IPS-15b (cell line): Measurements from ENCODE around the gene FAM118B.

Experiments used
- H3K27me3 ChIP-seq: one replicate; pipeline ENCODE4 v1.6.1; 2013; ENCODE audit warnings: low read length; ENCODE audit not compliant: control insufficient read depth, insufficient read depth
- H3K36me3 ChIP-seq: one replicate; pipeline ENCODE4 v1.6.1; 2013; ENCODE audit warnings: low read length; ENCODE audit not compliant: control insufficient read depth, insufficient read depth
- H3K4me1 ChIP-seq: one replicate; pipeline ENCODE4 v1.6.1; 2013; ENCODE audit warnings: mild to moderate bottlenecking, low read length; ENCODE audit not compliant: control insufficient read depth, insufficient read depth
- H3K4me3 ChIP-seq: one replicate; pipeline ENCODE4 v1.5.1; 2013; ENCODE audit warnings: low read depth, low read length
- H3K9ac ChIP-seq: one replicate; pipeline ENCODE4 v1.6.1; 2013; ENCODE audit warnings: low read depth, mild to moderate bottlenecking, low read length
- H3K9me3 ChIP-seq: one replicate; pipeline ENCODE4 v1.6.1; 2013; ENCODE audit warnings: mild to moderate bottlenecking, low read length; ENCODE audit not compliant: control insufficient read depth, insufficient read depth

Gene FAM118B

GRCh38 chr11:126263489-126263888 is 51.9 kb downstream of the FAM118B start:
- H3K9ac ChIP-seq: no peak overlapping the region
- no peak overlapping the region for H3K4me3 ChIP-seq
- H3K27me3 ChIP-seq: no peaks in the 10 kb centered on the region
- H3K36me3 ChIP-seq: peaks cover 52% of the 10 kb centered on the region
- H3K9me3 ChIP-seq: no peaks in the 10 kb centered on the region
- H3K4me1 ChIP-seq: peaks cover 4% of the 10 kb centered on the region

GRCh38 chr11:126265811-126266210 is 54.2 kb downstream of the FAM118B start:
- no peak overlapping the region for H3K4me3 ChIP-seq
- H3K4me1 ChIP-seq: peaks cover 6% of the 10 kb centered on the region
- H3K27me3 ChIP-seq: no peaks in the 10 kb centered on the region
- no peak overlapping the region for H3K9ac ChIP-seq
- peaks cover 51% of the 10 kb centered on the region for H3K36me3 ChIP-seq
- H3K9me3 ChIP-seq: no peaks in the 10 kb centered on the region

- peaks cover 41% of the 10 kb centered on the region for H3K36me3 ChIP-seq
- H3K9me3 ChIP-seq: no peaks in the 10 kb centered on the region
- peak overlapping the region; percentile 99 for H3K9ac ChIP-seq
- H3K4me3 ChIP-seq: peak overlapping the region; percentile 95
- H3K27me3 ChIP-seq: no peaks in the 10 kb centered on the region
- H3K4me1 ChIP-seq: peaks cover 6% of the 10 kb centered on the region
Observed at GRCh38 chr11:126267650-126268049, 56.1 kb downstream of the FAM118B start.

GRCh38 chr11:126268361-126268707 is 56.8 kb downstream of the FAM118B start:
- Histone ChIP-seq H3K27me3 (no peaks in the 10 kb centered on the region), H3K9ac (peak overlapping the region; percentile 99), H3K36me3 (peaks cover 41% of the 10 kb centered on the region), H3K9me3 (no peaks in the 10 kb centered on the region), H3K4me3 (peak overlapping the region; percentile 95), H3K4me1 (peaks cover 6% of the 10 kb centered on the region)

GRCh38 chr11:126268708-126269579 is 57.4 kb downstream of the FAM118B start, which contains the start of the genes FOXRED1 and SRPRA:
Gene FOXRED1, plus strand, starts transcription at chr11:126269154. Its CDS starts 53 bp downstream, at chr11:126269207.
Gene SRPRA, minus strand, starts transcription at chr11:126268895. Its CDS starts 91 bp downstream, at chr11:126268804.
- Histone ChIP-seq H3K4me1 (peaks cover 6% of the 10 kb centered on the region), H3K9ac (peak within 1 kb of the TSS; percentile 99), H3K4me3 (peak within 1 kb of the TSS; percentile 100), H3K27me3 (no peaks in the 10 kb centered on the region), H3K9me3 (no peaks in the 10 kb centered on the region), H3K36me3 (peaks cover 38% of the 10 kb centered on the region)

- no peaks in the 10 kb centered on the region for H3K9me3 ChIP-seq
Observed at GRCh38 chr11:126277322-126277721, 65.7 kb downstream of the FAM118B start.

GRCh38 chr11:126277780-126278179 is 66.2 kb downstream of the FAM118B start:
- Histone ChIP-seq H3K9ac (no peak overlapping the region), H3K4me1 (peaks cover 3% of the 10 kb centered on the region), H3K36me3 (peaks cover 34% of the 10 kb centered on the region)

More at GRCh38 chr11:126277322-126277721, 65.7 kb downstream of the FAM118B start:
- no peak overlapping the region for H3K4me3 ChIP-seq
- no peak overlapping the region for H3K9ac ChIP-seq
- peaks cover 35% of the 10 kb centered on the region for H3K36me3 ChIP-seq
- H3K27me3 ChIP-seq: peaks cover 12% of the 10 kb centered on the region
- peaks cover 3% of the 10 kb centered on the region for H3K4me1 ChIP-seq

GRCh38 chr11:126279191-126279590 is 67.6 kb downstream of the FAM118B start:
- Histone ChIP-seq H3K27me3 (peaks cover 20% of the 10 kb centered on the region), H3K9me3 (no peaks in the 10 kb centered on the region), H3K4me1 (peaks cover 5% of the 10 kb centered on the region), H3K9ac (no peak overlapping the region), H3K4me3 (no peak overlapping the region), H3K36me3 (peaks cover 25% of the 10 kb centered on the region)

More at GRCh38 chr11:126277780-126278179, 66.2 kb downstream of the FAM118B start:
- Histone ChIP-seq H3K9me3 (no peaks in the 10 kb centered on the region), H3K27me3 (peaks cover 12% of the 10 kb centered on the region), H3K4me3 (no peak overlapping the region)

- no peak overlapping the region for H3K9ac ChIP-seq
- no peak overlapping the region for H3K4me3 ChIP-seq
Observed at GRCh38 chr11:126280595-126280994, 69.0 kb downstream of the FAM118B start.

GRCh38 chr11:126281245-126281644 is 69.7 kb downstream of the FAM118B start:
- Histone ChIP-seq H3K36me3 (peaks cover 9% of the 10 kb centered on the region), H3K9me3 (no peaks in the 10 kb centered on the region), H3K4me1 (peaks cover 5% of the 10 kb centered on the region), H3K9ac (no peak overlapping the region), H3K27me3 (peaks cover 22% of the 10 kb centered on the region), H3K4me3 (no peak overlapping the region)

More at GRCh38 chr11:126280595-126280994, 69.0 kb downstream of the FAM118B start:
- H3K36me3 ChIP-seq: peaks cover 15% of the 10 kb centered on the region
- H3K27me3 ChIP-seq: peaks cover 22% of the 10 kb centered on the region
- H3K4me1 ChIP-seq: peaks cover 5% of the 10 kb centered on the region
- no peaks in the 10 kb centered on the region for H3K9me3 ChIP-seq

- no peak overlapping the region for H3K9ac ChIP-seq
- H3K36me3 ChIP-seq: peaks cover 8% of the 10 kb centered on the region
- H3K27me3 ChIP-seq: peaks cover 22% of the 10 kb centered on the region
- H3K9me3 ChIP-seq: no peaks in the 10 kb centered on the region
- peak overlapping the region; percentile 82 for H3K4me3 ChIP-seq
- H3K4me1 ChIP-seq: peaks cover 5% of the 10 kb centered on the region
Observed at GRCh38 chr11:126281666-126282175, 70.1 kb downstream of the FAM118B start.

- peaks cover 5% of the 10 kb centered on the region for H3K4me1 ChIP-seq
- H3K9ac ChIP-seq: no peak overlapping the region
- H3K27me3 ChIP-seq: peaks cover 22% of the 10 kb centered on the region
- H3K9me3 ChIP-seq: no peaks in the 10 kb centered on the region
- peaks cover 2% of the 10 kb centered on the region for H3K36me3 ChIP-seq
- H3K4me3 ChIP-seq: peak overlapping the region; percentile 82
Observed at GRCh38 chr11:126282361-126282735, 70.8 kb downstream of the FAM118B start.
